PC-9 (cell line): ENCODE measurements around the gene NOXO1.

Experiments
- CTCF ChIP-seq: fragments of 200-600 bp; sonication (generic); conservative IDR thresholded peaks from 2 replicates; pipeline ENCODE4 v1.6.1; 2017; ENCODE audit warnings: mixed run types, antibody characterized with exemption, mild to moderate bottlenecking, moderate library complexity
- EZH2 ChIP-seq: fragments of 200-600 bp; sonication (generic); IDR thresholded peaks from 2 replicates; pipeline ENCODE4 v1.8.0; 2017; ENCODE audit warnings: antibody characterized with exemption, low read depth

GRCh38 chr16:1991948-1992703 is 10.9 kb upstream of the NOXO1 start:
- TF ChIP-seq EZH2 (no peak), CTCF (no peak)
